A673 (cell line): ENCODE data around the gene RPTOR. TPM values are rescaled to one million over a fixed set of nuclear protein-coding genes. Genes with fewer than 3 reads are reported as not detected.

ENCODE experiments used
- BruUV-seq: library from RNA; stranded (reverse); fragments of 400-500 nt; replicated peaks from 2 replicates; lab custom pipeline; 2021; lab: Mats Ljungman, UMichigan
- CTCF ChIA-PET: fragments of 300-600 bp; sonication (Branson Sonifier 250); formaldehyde crosslinking; loops from one replicate; lab custom pipeline; 2022; ENCODE audit warnings: antibody characterized with exemption; lab: Charles Lee
- POLR2A ChIA-PET: fragments of 300-600 bp; sonication (Branson Sonifier 250); formaldehyde crosslinking; loops from one replicate; lab custom pipeline; 2022; ENCODE audit warnings: antibody characterized with exemption; ENCODE audit not compliant: low non-redundant PET; lab: Charles Lee
- DNase-seq: peaks from one replicate; pipeline ENCODE4 v3.0.0-alpha.2; 2015; ENCODE audit warnings: low spot score
- H3K27ac ChIP-seq: fragments of 200-600 bp; sonication (generic); 2 replicates; pipeline ENCODE4 v1.5.1; 2016; ENCODE audit warnings: mixed run types, low read depth, mild to moderate bottlenecking, mixed read lengths, antibody characterized with exemption, low read length; ENCODE audit not compliant: poor library complexity, severe bottlenecking
- H3K27me3 ChIP-seq: fragments of 200-600 bp; sonication (generic); replicated peaks from 2 replicates; pipeline ENCODE4 v1.6.1; 2017; ENCODE audit warnings: mixed run types, low read depth, mild to moderate bottlenecking, mixed read lengths, antibody characterized with exemption, low read length; ENCODE audit not compliant: insufficient read depth, poor library complexity
- H3K36me3 ChIP-seq: fragments of 200-600 bp; sonication (generic); 2 replicates; pipeline ENCODE4 v1.6.1; 2016; ENCODE audit warnings: mixed run types, mild to moderate bottlenecking, mixed read lengths, antibody characterized with exemption, low read length; ENCODE audit not compliant: insufficient read depth, poor library complexity, severe bottlenecking
- H3K4me1 ChIP-seq: fragments of 200-600 bp; sonication (generic); 2 replicates; pipeline ENCODE4 v1.6.1; 2017; ENCODE audit warnings: mixed run types, mild to moderate bottlenecking, mixed read lengths, antibody characterized with exemption, low read length; ENCODE audit not compliant: insufficient read depth, poor library complexity, severe bottlenecking
- H3K4me3 ChIP-seq: fragments of 200-600 bp; sonication (generic); 2 replicates; pipeline ENCODE4 v1.5.1; 2016; ENCODE audit warnings: low read depth, mixed run types, mild to moderate bottlenecking, mixed read lengths, low read length; ENCODE audit not compliant: poor library complexity, severe bottlenecking
- H3K9me3 ChIP-seq: fragments of 200-600 bp; sonication (generic); 2 replicates; pipeline ENCODE4 v1.6.1; 2016; ENCODE audit warnings: mixed run types, low read depth, mild to moderate bottlenecking, mixed read lengths, antibody characterized with exemption, low read length; ENCODE audit not compliant: poor library complexity, severe bottlenecking
- EZH2 ChIP-seq: fragments of 200-600 bp; sonication (generic); IDR thresholded peaks from 2 replicates; pipeline ENCODE4 v1.6.1; 2017; ENCODE audit warnings: borderline replicate concordance, low read depth, mild to moderate bottlenecking, mixed read lengths, antibody characterized with exemption, low read length; ENCODE audit not compliant: poor library complexity, severe bottlenecking
- intact Hi-C: fragments of 100-400 bp; cut with micrococcal nuclease; formaldehyde crosslinking; loops from one replicate; pipeline ENCODE4 v1.10.0; 2022; ENCODE audit not compliant: unreplicated experiment
- total RNA-seq: library from RNA; stranded (reverse); gene quantifications from 2 replicates; pipeline ENCODE4 v1.2.3, GENCODE V29; 2021
- TF ChIP-seq, protein P1 (sequence below): fragments of 300-800, 200-600 bp; sonication (generic); conservative IDR thresholded peaks from 2 replicates; pipeline ENCODE4 v1.5.1; 2017; ENCODE audit warnings: low read depth, mild to moderate bottlenecking, antibody characterized with exemption, low read length, moderate library complexity, mixed read lengths

Gene RPTOR
- total RNA-seq, 1 experiment from 2014 or later = 55.2 TPM

DNA sequence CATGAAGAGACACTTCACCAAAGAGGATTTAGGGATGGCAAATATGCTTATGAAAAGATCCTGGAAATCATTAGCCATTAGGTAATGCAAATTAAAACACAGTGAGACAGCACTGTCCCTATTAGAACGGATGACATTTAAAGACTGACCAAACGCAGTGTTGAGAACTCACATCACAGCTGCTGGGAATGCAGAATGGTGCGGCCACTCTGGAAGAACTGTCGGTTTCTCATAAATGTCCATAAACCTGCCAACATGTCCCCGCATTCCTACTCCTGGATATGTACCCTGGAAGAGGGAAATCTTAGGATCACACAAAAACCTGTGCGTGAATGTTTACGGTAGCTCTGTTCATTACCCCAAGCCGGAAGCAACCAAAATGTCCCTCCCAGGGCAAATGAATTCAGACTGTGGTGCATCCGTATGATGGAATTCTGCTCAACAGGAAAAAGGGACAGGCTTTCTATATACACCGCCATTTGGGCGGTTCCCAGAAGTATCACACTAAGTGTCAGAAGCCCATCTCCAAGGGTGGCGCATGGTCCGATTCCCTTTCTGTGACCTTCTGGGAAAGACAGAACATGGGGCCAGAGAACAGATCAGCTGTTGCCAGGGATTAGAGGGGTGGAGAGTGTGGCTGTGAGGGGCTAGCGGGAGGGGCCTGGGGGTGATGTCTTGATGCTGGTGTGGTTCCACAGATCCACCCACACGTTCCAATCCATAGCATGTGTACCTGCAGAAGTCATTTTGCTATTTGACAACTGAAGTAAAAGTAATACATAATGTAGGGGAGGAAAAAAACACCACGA is 249.8 kb downstream of the RPTOR start:
- intact Hi-C loops = no loop called here
- H3K4me1 ChIP-seq = peaks cover 30% of the 10 kb centered on the region
- H3K27ac ChIP-seq = no peak overlapping the region
- no peaks in the 10 kb centered on the region for H3K27me3 ChIP-seq
- no peak overlapping the region for H3K4me3 ChIP-seq
- ChIA-PET POLR2A (no interaction called here), CTCF (no interaction called here)
- H3K36me3 ChIP-seq = no peaks in the 10 kb centered on the region
- TF ChIP-seq, protein P1, sequence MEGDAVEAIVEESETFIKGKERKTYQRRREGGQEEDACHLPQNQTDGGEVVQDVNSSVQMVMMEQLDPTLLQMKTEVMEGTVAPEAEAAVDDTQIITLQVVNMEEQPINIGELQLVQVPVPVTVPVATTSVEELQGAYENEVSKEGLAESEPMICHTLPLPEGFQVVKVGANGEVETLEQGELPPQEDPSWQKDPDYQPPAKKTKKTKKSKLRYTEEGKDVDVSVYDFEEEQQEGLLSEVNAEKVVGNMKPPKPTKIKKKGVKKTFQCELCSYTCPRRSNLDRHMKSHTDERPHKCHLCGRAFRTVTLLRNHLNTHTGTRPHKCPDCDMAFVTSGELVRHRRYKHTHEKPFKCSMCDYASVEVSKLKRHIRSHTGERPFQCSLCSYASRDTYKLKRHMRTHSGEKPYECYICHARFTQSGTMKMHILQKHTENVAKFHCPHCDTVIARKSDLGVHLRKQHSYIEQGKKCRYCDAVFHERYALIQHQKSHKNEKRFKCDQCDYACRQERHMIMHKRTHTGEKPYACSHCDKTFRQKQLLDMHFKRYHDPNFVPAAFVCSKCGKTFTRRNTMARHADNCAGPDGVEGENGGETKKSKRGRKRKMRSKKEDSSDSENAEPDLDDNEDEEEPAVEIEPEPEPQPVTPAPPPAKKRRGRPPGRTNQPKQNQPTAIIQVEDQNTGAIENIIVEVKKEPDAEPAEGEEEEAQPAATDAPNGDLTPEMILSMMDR = no peak
- TF ChIP-seq EZH2 = no peak
- H3K9me3 ChIP-seq = no peaks in the 10 kb centered on the region
- no TSS peak for BruUV-seq
- no peak for DNase-seq

GRCh38 chr17:80795090-80795580 is 250.5 kb downstream of the RPTOR start:
- no TSS peak for BruUV-seq
- TF ChIP-seq, protein P1 = no peak
- no peak for TF ChIP-seq EZH2
- intact Hi-C loops = no loop called here
- Histone ChIP-seq H3K27me3 (no peaks in the 10 kb centered on the region), H3K27ac (no peak overlapping the region), H3K4me3 (no peak overlapping the region), H3K4me1 (peaks cover 24% of the 10 kb centered on the region), H3K36me3 (no peaks in the 10 kb centered on the region), H3K9me3 (no peaks in the 10 kb centered on the region)
- ChIA-PET POLR2A (no interaction called here), CTCF (no interaction called here)
- no peak for DNase-seq

DNA sequence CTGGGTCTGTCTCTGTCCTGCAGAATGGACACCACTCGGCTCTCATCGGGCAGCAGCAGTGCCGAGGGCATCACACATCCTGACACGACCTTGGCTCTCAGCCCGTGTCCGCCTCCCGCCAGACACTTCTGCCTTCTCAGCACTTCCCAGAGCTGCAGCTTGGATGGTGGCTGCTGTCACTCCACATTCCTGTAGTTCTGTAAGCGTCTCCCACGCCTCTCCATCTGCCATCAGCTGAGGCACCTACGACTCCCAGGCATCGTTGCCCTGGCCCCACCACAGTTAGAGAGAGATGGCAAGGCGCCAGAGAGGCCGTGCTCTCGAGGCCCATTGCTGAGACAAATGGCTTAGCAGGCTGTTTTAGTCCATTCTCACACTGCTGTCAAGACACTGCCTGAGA is 251.1 kb downstream of the RPTOR start:
- Histone ChIP-seq H3K4me3 (no peak overlapping the region), H3K27me3 (no peaks in the 10 kb centered on the region), H3K27ac (no peak overlapping the region), H3K4me1 (peaks cover 18% of the 10 kb centered on the region), H3K36me3 (no peaks in the 10 kb centered on the region), H3K9me3 (no peaks in the 10 kb centered on the region)
- POLR2A ChIA-PET = no interaction called here
- intact Hi-C loops = no loop called here
- TF ChIP-seq, protein P1 = no peak
- no peak for TF ChIP-seq EZH2
- DNase-seq = no peak
- CTCF ChIA-PET = no interaction called here
- no TSS peak for BruUV-seq
